ENCODE data around the gene ECE2.

ECE2 gene

GRCh38 chr3:184311633-184312032 is 35.8 kb downstream of the ECE2 start:
- POLR2A ChIA-PET (ENCODE audit: low non-redundant PET): interaction anchor here (0.6 kb wide), 1 partner anchor 9 kb away, joined by 3 read pairs; no protein-coding TSS in a partner anchor
- TF ChIP-seq, protein P1, sequence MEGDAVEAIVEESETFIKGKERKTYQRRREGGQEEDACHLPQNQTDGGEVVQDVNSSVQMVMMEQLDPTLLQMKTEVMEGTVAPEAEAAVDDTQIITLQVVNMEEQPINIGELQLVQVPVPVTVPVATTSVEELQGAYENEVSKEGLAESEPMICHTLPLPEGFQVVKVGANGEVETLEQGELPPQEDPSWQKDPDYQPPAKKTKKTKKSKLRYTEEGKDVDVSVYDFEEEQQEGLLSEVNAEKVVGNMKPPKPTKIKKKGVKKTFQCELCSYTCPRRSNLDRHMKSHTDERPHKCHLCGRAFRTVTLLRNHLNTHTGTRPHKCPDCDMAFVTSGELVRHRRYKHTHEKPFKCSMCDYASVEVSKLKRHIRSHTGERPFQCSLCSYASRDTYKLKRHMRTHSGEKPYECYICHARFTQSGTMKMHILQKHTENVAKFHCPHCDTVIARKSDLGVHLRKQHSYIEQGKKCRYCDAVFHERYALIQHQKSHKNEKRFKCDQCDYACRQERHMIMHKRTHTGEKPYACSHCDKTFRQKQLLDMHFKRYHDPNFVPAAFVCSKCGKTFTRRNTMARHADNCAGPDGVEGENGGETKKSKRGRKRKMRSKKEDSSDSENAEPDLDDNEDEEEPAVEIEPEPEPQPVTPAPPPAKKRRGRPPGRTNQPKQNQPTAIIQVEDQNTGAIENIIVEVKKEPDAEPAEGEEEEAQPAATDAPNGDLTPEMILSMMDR (conservative IDR thresholded peaks at IDR 0.05; ENCODE audit: low read depth): no peak
- DNase-seq (ENCODE audit: low spot score): no peak
- H3K27ac ChIP-seq: no peak overlapping the region
- CTCF ChIA-PET: no interaction called here

DNA sequence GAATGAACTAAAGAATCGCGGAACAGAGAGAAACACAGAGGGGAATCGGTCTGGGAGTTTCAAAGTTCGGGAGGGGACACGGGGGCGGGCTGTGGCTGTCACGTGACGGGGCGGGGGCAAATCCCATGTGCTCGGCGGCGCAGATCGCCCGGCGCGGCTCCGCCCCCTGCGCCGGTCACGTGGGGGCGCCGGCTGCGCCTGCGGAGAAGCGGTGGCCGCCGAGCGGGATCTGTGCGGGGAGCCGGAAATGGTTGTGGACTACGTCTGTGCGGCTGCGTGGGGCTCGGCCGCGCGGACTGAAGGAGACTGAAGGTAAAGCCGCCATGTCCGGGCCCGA is 38.5 kb downstream of the ECE2 start, which contains the start of gene EIF4G1:
Gene EIF4G1, plus strand, starts transcription at position 244 of the 337 bp plus-strand sequence. CDS start 1,191 bp downstream, outside the sequence.
- DNase-seq (ENCODE audit: low spot score): peak; percentile 95
- ChIA-PET CTCF (no interaction called here), POLR2A (ENCODE audit: low non-redundant PET) (no interaction called here)
- peak within 1 kb of the TSS; percentile 99 for H3K27ac ChIP-seq
- TF ChIP-seq, protein P1 (conservative IDR thresholded peaks at IDR 0.05; ENCODE audit: low read depth): no peak

DNA sequence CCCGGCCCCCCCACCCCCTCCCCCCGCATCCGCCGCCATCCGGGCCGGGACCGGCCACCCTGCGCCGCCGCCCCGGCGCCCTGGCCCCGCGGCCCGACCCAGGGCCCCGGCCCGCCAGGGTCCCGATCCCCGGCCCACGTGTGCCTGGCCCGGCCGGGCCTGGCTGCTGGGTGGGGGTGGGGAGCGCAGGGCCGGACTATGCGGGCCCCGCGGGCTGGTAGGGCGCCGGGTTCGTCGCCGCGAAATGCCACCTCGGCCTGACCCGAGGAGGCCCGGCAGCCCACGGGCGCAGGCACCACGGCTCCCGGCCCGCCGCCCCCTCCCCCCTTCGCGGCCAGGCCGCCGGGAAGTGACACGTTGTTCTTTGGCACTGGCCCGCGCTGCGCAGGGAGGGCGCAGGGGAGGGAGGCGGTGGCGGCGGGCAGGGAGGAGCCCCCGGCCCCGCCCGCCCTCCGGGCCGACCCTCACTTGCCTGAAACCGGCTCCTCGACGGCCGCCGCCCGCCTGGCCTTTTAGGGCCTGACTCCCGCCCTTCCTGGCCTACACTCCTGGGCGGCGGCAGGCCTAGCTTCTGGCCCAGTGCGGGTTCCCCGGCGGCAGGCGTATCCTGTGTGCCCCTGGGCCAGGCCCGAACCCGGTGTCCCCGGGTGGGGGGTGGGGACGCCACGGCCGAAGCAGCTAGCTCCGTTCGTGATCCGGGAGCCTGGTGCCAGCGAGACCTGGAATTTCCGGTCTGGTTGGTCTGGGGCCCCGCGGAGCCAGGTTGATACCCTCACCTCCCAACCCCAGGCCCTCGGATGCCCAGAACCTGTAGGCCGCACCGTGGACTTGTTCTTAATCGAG is 39.1 kb downstream of the ECE2 start:
- ChIA-PET CTCF (interaction anchor here (0.6 kb wide), 1 partner anchor 169 kb away, joined by 6 read pairs; no protein-coding TSS in a partner anchor), POLR2A (ENCODE audit: low non-redundant PET) (interaction anchor here (0.5 to 0.8 kb wide), 2 partner anchors 20 to 882 kb away, joined by 3 read pairs; no protein-coding TSS in a partner anchor)
- peak; percentile 46 for DNase-seq (ENCODE audit: low spot score)
- TF ChIP-seq, protein P1 (conservative IDR thresholded peaks at IDR 0.05; ENCODE audit: low read depth): no peak
- peak overlapping the region; percentile 99 for H3K27ac ChIP-seq

- H3K27ac ChIP-seq: peak overlapping the region; percentile 99
- no peak for DNase-seq (ENCODE audit: low spot score)
- TF ChIP-seq, protein P1 (conservative IDR thresholded peaks at IDR 0.05; ENCODE audit: low read depth): no peak
- CTCF ChIA-PET: interaction anchor here (0.5 kb wide), 1 partner anchor 228 kb away, joined by 3 read pairs; no protein-coding TSS in a partner anchor
- POLR2A ChIA-PET (ENCODE audit: low non-redundant PET): interaction anchor here (0.8 kb wide), 1 partner anchor 20 kb away, joined by 3 read pairs; no protein-coding TSS in a partner anchor
Measured at GRCh38 chr3:184315543-184315867, 39.7 kb downstream of the ECE2 start.

GRCh38 chr3:184315871-184316661 is 40.2 kb downstream of the ECE2 start:
- TF ChIP-seq, protein P1 (conservative IDR thresholded peaks at IDR 0.05; ENCODE audit: low read depth): no peak
- DNase-seq (ENCODE audit: low spot score): no peak
- ChIA-PET POLR2A (ENCODE audit: low non-redundant PET) (interaction anchor here (0.8 kb wide), 1 partner anchor 19 kb away, joined by 3 read pairs; no protein-coding TSS in a partner anchor), CTCF (interaction anchor here (0.5 kb wide), 1 partner anchor 227 kb away, joined by 3 read pairs; no protein-coding TSS in a partner anchor)
- H3K27ac ChIP-seq: peak overlapping the region; percentile 99

GRCh38 chr3:184316792-184317191 is 41.0 kb downstream of the ECE2 start:
- ChIA-PET POLR2A (ENCODE audit: low non-redundant PET) (no interaction called here), CTCF (interaction anchor here (0.7 kb wide), 1 partner anchor 245 kb away, joined by 3 read pairs; the partner anchor contains the start of gene EPHB3)
- H3K27ac ChIP-seq: peak overlapping the region; percentile 99
- DNase-seq (ENCODE audit: low spot score): no peak
- TF ChIP-seq, protein P1 (conservative IDR thresholded peaks at IDR 0.05; ENCODE audit: low read depth): no peak

Measured in RWPE1 (cell line).